Endodermal cell (in vitro differentiated cells): ENCODE results near the gene NAB1. TPM values are rescaled to one million over a fixed set of nuclear protein-coding genes. Genes with fewer than 3 reads are reported as not detected.

ENCODE experiments used
- DNase-seq: peaks from one replicate; pipeline ENCODE4 v3.0.0-alpha.2; 2017
- H3K27ac ChIP-seq: 2 replicates; pipeline ENCODE4 v1.5.1; 2013; ENCODE audit warnings: mild to moderate bottlenecking, low read depth, low read length, moderate library complexity
- H3K27me3 ChIP-seq: 2 replicates; pipeline ENCODE4 v1.6.1; 2013; ENCODE audit warnings: mild to moderate bottlenecking, low read length, moderate library complexity; ENCODE audit not compliant: insufficient read depth, control insufficient read depth, poor library complexity, severe bottlenecking
- H3K36me3 ChIP-seq: 2 replicates; pipeline ENCODE4 v1.7.0; 2013; ENCODE audit warnings: mild to moderate bottlenecking, low read length, moderate library complexity; ENCODE audit not compliant: control insufficient read depth, insufficient read depth
- H3K4me1 ChIP-seq: one replicate; pipeline ENCODE4 v1.7.0; 2013; ENCODE audit warnings: low read length; ENCODE audit not compliant: control insufficient read depth, insufficient read depth
- H3K4me3 ChIP-seq: 2 replicates; pipeline ENCODE4 v1.5.1; 2013; ENCODE audit warnings: mild to moderate bottlenecking, low read length, moderate library complexity
- H3K9ac ChIP-seq: 2 replicates; pipeline ENCODE4 v1.6.1; 2013; ENCODE audit warnings: mild to moderate bottlenecking, low read length, moderate library complexity; ENCODE audit not compliant: poor library complexity, severe bottlenecking; ENCODE audit errors: extremely low read depth
- H3K9me3 ChIP-seq: 2 replicates; pipeline ENCODE4 v1.6.1; 2013; ENCODE audit warnings: mild to moderate bottlenecking, low read length, moderate library complexity; ENCODE audit not compliant: control insufficient read depth
- H3K27ac Mint-ChIP-seq: 2 replicates; pipeline ENCODE4 v1.8.0; 2020; ENCODE audit warnings: mixed read lengths
- H3K27me3 Mint-ChIP-seq: 2 replicates; pipeline ENCODE4 v1.8.0; 2021; ENCODE audit warnings: mild to moderate bottlenecking, mixed read lengths; ENCODE audit not compliant: insufficient read depth
- H3K36me3 Mint-ChIP-seq: 2 replicates; pipeline ENCODE4 v1.8.0; 2020; ENCODE audit warnings: low read depth, mixed read lengths
- H3K4me1 Mint-ChIP-seq: 2 replicates; pipeline ENCODE4 v1.8.0; 2020; ENCODE audit warnings: mixed read lengths
- H3K4me3 Mint-ChIP-seq: 2 replicates; pipeline ENCODE4 v1.8.0; 2020; ENCODE audit warnings: mild to moderate bottlenecking, moderate library complexity, mixed read lengths
- H3K9me3 Mint-ChIP-seq: 2 replicates; pipeline ENCODE4 v1.8.0; 2020; ENCODE audit warnings: mild to moderate bottlenecking, mixed read lengths
- WGBS, 2 experiments: methylation state at CpG; one replicate each; pipeline versions ENCODE4 v1.1.5 to v1.1.7; 2013; ENCODE audit warnings: missing lambda C conversion rate in 2 of 2, mixed read lengths in 1 of 2; ENCODE audit not compliant: insufficient coverage in 1 of 2, insufficient read length in 1 of 2; 5-methylcytosine and 5-hydroxymethylcytosine counted together
- total RNA-seq, 2 donors: library from RNA; stranded (reverse); fragmentation: NEBNext Ultra II Directional in 1 of 2; extraction: Animal tissue kit (Norgen Biotek cat#: 25700) in 1 of 2; gene quantifications; 2 replicates in 1 of 2; 3 replicates in 1 of 2; pipeline ENCODE4 v1.2.1, GENCODE V29; 2021
- TF ChIP-seq, protein P1 (sequence below): fragments of 200-600 bp; sonication (generic); conservative IDR thresholded peaks from 2 replicates; pipeline ENCODE4 v1.5.0; 2021; ENCODE audit warnings: antibody characterized with exemption, mild to moderate bottlenecking

The NAB1 gene
- total RNA-seq, 2 donors from 2014 or later, result 21.7 to 36.1 TPM

DNA sequence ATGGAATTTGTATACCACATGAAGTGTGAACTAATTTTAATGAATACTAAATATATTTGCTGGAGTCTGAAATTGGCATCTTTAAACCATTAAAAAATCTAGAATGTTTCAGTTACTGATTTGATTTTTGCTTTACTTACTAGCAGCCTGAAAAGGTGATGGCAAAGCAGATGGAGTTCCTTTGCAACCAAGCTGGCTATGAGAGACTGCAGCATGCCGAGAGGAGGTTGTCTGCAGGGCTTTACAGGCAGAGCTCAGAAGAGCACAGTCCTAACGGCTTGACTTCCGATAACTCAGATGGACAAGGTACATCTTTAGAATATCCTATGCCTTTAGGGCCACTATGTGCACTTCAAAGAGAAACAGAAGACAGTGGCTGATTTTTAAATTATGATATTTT is 36.5 kb downstream of the NAB1 start:
- Mint-ChIP-seq H3K4me1 (peaks cover 8% of the 10 kb centered on the region), H3K9me3 (no peaks in the 10 kb centered on the region), H3K36me3 (peaks cover 8% of the 10 kb centered on the region), H3K4me3 (no peak overlapping the region), H3K27ac (no peak overlapping the region), H3K27me3 (no peaks in the 10 kb centered on the region)
- Histone ChIP-seq H3K9me3 (no peaks in the 10 kb centered on the region), H3K36me3 (peaks cover 38% of the 10 kb centered on the region), H3K9ac (no peak overlapping the region), H3K27ac (no peak overlapping the region), H3K4me3 (no peak overlapping the region), H3K4me1 (no peaks in the 10 kb centered on the region), H3K27me3 (no peaks in the 10 kb centered on the region)
- 87 to 91% methylated on average over 3 of the region's 3 CpGs for whole genome bisulfite sequencing, 2 experiments
- TF ChIP-seq, protein P1, sequence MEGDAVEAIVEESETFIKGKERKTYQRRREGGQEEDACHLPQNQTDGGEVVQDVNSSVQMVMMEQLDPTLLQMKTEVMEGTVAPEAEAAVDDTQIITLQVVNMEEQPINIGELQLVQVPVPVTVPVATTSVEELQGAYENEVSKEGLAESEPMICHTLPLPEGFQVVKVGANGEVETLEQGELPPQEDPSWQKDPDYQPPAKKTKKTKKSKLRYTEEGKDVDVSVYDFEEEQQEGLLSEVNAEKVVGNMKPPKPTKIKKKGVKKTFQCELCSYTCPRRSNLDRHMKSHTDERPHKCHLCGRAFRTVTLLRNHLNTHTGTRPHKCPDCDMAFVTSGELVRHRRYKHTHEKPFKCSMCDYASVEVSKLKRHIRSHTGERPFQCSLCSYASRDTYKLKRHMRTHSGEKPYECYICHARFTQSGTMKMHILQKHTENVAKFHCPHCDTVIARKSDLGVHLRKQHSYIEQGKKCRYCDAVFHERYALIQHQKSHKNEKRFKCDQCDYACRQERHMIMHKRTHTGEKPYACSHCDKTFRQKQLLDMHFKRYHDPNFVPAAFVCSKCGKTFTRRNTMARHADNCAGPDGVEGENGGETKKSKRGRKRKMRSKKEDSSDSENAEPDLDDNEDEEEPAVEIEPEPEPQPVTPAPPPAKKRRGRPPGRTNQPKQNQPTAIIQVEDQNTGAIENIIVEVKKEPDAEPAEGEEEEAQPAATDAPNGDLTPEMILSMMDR, result no peak
- DNase-seq, result no peak

DNA sequence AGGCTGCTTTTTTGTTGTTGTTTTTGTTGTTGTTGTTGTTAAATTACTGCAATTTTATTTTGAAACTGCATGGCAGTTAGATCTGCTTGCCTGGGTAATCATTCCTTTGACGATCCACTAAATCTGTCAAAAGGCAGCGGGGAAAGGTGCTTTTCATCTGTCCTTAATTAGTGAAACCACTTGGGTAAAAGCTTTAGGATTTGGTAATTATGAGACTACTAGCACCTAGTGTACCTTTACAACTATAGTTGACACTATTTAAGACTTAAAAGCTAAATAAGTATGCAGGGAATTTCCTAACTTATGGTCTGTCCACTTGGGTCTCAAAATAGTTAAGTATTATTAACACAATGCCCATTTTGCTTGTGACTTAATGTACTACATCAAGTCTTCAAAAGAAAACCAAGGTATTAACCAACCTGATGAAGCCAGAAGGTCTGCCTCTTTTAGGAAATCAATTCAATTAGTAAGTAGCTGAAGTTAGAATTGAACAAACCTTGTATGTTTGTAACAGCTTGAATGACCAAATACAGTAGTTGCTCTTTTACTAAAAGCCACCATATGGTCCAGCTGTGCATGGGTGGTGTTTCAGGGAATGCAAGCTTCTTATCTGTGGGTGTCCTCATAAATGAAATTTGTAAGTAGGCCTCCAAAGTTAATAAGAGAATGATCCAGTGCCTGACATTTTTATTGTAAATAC is 44.8 kb downstream of the NAB1 start:
- DNase-seq, result no peak
- Histone ChIP-seq H3K9me3 (no peaks in the 10 kb centered on the region), H3K9ac (no peak overlapping the region), H3K27me3 (no peaks in the 10 kb centered on the region), H3K4me1 (peaks cover 5% of the 10 kb centered on the region), H3K36me3 (peaks cover 20% of the 10 kb centered on the region), H3K4me3 (no peak overlapping the region), H3K27ac (no peak overlapping the region)
- Mint-ChIP-seq H3K9me3 (no peaks in the 10 kb centered on the region), H3K36me3 (peaks cover 3% of the 10 kb centered on the region), H3K27ac (no peak overlapping the region), H3K27me3 (no peaks in the 10 kb centered on the region), H3K4me3 (no peak overlapping the region), H3K4me1 (peaks cover 33% of the 10 kb centered on the region)
- TF ChIP-seq, protein P1, result no peak
- 94% methylated on average over 2 of the region's 2 CpGs; no CpG with 5 or more reads in 1 of the 2 experiments for WGBS, 2 experiments

DNA sequence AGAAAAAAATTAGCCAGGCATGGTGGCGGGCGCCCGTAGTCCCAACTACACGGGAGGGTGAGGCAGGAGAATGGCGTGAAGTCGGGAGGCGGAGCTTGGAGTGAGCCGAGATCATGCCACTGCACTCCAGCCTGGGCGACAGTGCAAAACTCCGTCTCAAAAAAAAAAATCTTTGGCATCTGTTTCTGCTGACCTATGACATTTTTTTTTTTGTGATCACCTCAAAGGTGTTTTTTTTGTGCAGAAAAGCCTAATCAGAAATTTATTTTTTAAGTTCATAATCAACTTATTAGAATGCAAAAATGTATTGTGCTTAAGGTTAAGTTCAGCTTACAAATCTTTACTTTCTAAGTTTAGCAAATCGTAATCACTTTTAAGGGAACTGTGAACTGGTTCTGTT is 45.6 kb downstream of the NAB1 start:
- Histone ChIP-seq H3K9me3 (no peaks in the 10 kb centered on the region), H3K27me3 (no peaks in the 10 kb centered on the region), H3K9ac (no peak overlapping the region), H3K36me3 (peaks cover 15% of the 10 kb centered on the region), H3K4me3 (no peak overlapping the region), H3K4me1 (peaks cover 5% of the 10 kb centered on the region), H3K27ac (no peak overlapping the region)
- Mint-ChIP-seq H3K27ac (no peak overlapping the region), H3K4me1 (peaks cover 41% of the 10 kb centered on the region), H3K4me3 (no peak overlapping the region), H3K36me3 (peaks cover 3% of the 10 kb centered on the region), H3K27me3 (no peaks in the 10 kb centered on the region), H3K9me3 (no peaks in the 10 kb centered on the region)
- 84 to 96% methylated on average over 5 to 11 of the region's 11 CpGs for WGBS, 2 experiments
- no peak for DNase-seq
- TF ChIP-seq, protein P1, result no peak
